CD4-positive, alpha-beta T cell treated with Interleukin-15 for 1 hour (primary cell): ENCODE results near the gene ABCA13.
"Not testable (repeated sequence)": the region's sequence is repeated elsewhere in the genome, so short reads cannot be mapped to it uniquely, and the experiment has no call there.

Experiments
- DNase-seq: peaks from one replicate; pipeline ENCODE4 v3.0.0-alpha.2; 2020

The ABCA13 gene

GRCh38 chr7:48173756-48174382, 2.6 kb downstream of the ABCA13 start:
- no peak for DNase-seq

GRCh38 chr7:48175019-48175418, 3.8 kb downstream of the ABCA13 start:
- DNase-seq, result no peak

DNA sequence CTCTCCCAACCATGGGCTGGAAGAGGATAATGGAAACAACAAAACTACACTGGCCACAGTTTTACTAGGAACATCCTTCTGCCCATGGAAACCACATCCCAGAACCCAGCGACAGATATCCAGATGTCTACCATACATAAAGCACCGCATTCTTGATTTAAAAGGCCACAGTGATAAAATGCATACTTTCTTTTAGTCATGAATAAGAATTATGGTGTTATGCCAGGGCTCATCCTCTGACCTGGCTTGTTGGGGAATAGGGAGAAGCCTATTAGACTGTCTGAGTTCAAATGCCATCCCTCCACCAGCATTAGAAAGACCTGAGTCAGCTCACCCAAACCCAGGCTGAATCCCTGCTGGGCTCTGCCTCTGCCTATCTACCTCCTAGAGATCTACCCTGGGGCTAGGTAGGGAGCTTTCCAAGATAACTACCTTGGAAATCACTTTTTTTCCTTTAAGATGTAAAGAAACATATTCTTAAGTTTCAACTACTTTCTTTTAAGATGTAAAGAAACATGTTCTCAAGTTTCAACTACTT, 5.2 kb downstream of the ABCA13 start:
- DNase-seq, result no peak

- no peak for DNase-seq
Observed at GRCh38 chr7:48177271-48177670, 6.0 kb downstream of the ABCA13 start.

DNA sequence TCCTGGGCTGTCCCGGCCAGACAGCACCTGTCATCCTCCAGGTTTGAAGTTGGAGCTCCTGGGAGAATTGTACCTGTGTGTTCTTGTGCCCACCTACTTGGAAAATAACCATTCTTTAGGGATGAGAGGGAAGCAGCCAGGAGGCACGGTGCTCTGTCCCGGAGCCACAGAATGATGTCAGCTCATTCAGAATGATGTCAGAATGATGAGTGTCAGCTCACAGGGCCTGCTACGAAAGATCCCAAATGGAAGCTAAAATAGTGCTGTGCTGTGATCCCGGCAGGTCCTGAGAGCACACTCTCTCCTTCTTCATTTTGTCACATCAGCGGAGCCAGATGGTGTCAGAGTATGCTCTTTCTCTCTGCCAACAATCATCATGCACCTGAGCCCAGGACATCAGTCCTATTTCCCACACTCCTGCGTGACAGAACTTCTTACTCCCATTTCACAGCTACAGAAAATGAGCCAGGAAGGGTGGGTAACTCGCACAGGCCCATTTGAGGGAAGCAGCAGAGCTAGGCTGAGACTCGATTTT, 8.3 kb downstream of the ABCA13 start:
- no peak for DNase-seq

DNA sequence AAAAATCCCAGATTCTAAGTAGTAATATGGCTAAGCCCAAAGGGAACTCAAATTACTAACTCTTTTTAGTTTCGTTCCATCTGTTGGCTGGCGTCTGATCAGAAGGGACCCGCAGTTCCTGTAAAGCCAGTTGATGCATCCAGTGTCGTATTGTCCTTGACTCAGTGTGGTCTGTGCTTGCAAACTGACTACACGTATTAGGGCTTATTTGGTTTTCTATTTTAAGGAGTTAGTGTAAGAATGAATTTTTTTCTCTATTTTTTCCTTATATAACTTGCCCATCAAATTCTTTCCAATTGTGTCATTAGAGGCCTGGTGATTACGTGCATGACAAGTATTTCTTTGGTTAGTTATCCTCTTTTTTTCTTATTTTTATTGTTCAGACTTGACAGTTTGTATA, 9.7 kb downstream of the ABCA13 start:
- DNase-seq, result no peak

DNA sequence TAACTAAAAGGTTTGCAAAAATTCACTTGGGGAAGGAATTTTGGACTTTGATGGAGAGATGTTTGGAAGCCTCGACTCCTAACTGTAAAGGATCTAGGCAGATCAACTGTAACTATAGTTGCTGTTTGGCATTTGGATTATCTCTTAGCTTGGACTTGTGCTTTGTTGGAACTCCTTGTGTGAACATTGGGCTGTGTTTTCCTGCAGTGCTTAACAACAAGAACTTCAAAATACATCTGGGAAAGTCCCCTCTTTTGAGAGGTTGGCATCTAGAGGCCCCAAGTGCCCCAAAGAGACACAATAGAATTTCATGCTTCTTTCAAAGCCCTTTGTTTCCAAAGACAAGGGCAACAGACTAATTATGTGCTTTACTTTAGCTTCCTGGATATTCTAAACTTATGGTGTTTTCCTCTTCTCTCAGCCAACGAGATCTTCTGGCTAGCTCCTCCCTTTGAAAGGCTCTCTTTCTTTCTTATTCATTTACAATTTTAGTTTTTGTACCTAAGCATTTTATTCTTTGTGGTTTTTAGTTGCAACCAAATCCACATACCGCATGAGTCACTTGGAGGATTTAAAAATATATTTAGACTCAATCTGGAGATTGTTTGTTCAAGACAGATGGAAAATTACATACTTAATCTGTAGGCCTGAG, 11.6 kb downstream of the ABCA13 start:
- no peak for DNase-seq

DNA sequence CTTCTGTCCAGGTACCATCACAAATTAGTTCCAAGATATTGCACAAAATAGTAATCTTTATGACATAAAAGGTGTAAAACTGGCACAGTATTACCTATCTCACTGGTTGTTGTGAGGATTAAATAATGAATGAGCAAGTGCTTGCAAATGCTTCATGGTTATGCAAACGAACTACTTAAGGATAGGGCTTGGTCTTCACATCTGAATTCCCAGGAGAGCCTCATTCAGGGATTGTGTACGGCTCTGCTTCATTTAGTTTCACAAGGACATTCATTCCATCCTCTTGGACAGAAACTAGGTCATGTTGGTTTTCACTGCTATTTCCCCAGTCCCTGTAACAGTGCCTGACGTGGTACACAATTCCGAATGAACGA, 12.1 kb downstream of the ABCA13 start:
- no peak for DNase-seq

DNA sequence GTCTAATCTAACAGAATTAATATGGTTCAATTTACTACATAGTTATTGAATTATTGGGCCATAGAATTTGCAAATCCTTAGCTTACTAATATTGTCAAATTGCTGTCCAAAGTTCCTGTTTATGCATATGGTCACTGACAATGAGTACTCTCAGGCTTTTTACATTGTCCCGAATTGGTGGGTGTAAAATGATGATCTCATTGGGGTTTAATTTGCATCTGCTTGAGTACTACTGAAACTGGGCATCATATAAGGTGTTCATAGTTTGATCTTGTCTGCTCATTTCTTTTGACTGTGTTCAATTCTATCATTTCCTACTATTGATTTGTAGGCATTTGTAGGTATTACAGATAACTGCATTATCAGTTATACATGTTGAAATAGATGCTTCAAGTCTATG, 12.7 kb downstream of the ABCA13 start:
- no peak for DNase-seq

- no peak for DNase-seq
Observed at GRCh38 chr7:48188776-48189520, 17.7 kb downstream of the ABCA13 start.

DNA sequence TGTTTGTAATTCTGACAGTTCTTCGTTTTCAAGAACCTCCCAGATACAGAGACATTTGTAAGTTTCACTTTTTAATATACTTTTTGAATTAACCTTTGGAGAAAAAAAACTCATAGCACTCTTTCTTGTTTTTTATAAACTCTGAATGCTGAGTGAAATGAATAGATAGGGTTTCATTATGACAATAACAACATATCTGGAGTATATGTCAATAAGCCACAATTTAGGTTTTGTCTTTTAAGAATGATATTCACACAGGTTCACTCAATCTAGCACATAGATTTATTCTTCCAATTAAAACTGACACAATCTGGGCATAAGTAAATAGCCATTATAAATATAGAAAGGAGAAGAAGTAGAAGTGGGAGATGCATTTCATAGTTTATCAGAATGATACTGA, 21.7 kb downstream of the ABCA13 start:
- no peak for DNase-seq

DNA sequence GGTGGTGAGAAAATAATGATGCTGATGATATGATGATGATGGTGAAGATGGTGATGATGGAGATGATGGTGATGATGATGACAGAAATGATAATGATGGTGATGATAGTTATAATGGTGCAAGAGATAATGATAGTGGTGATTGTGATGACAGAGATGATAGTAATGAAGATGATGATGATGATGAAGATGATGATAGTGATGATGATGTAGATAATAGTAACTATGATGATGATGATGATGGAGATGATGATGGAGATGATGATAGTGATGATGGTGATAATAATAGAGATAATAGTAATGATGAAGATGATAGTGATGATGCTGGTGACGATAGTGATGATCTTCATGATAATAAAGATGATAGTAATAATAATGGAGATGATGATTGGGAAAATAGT, 22.2 kb downstream of the ABCA13 start:
- no peak for DNase-seq

- not testable (repeated sequence) for DNase-seq
Observed at GRCh38 chr7:48200946-48201589, 29.8 kb downstream of the ABCA13 start.

DNA sequence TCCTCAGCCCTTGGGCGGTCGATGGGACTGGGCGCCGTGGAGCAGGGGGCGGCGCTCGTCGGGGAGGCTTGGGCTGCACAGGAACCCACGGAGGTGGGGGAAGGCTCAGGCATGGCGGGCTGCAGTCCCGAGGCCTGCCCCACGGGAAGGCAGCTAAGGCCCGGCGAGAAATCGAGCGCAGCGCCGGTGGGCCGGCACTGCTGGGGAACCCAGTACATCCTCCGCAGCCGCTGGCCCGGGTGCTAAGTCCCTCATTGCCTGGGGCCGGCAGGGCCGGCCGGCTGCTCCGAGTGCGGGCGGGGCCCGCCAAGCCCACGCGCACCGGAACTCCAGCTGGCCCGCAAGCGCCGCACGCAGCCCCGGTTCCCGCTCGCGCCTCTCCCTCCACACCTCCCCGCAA, 31.7 kb downstream of the ABCA13 start:
- DNase-seq, result not testable (repeated sequence)

DNA sequence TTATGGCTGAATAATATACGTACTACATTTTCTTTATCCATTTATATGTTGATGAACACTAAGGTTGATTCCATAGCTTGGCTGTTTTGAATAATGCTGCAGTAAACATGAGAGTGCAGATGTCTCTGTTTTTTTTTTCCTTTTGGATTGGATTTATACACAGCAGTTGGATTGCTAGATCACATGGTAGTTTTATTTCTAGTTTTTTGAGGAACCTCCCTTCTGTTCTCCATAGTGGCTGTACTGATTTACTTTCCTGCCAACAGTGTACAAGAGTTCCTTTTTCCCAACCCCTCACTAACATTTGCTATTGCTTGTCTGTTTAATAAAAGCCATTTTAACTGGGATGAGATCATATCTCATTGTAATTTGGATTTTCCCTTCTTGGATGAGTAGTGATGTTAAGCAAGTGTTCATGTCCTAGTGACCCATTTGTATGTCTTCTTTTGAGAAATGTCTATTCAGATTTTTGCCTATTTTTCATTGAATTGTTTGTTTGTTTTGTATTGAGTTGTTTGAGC, 36.0 kb downstream of the ABCA13 start:
- DNase-seq, result no peak

DNA sequence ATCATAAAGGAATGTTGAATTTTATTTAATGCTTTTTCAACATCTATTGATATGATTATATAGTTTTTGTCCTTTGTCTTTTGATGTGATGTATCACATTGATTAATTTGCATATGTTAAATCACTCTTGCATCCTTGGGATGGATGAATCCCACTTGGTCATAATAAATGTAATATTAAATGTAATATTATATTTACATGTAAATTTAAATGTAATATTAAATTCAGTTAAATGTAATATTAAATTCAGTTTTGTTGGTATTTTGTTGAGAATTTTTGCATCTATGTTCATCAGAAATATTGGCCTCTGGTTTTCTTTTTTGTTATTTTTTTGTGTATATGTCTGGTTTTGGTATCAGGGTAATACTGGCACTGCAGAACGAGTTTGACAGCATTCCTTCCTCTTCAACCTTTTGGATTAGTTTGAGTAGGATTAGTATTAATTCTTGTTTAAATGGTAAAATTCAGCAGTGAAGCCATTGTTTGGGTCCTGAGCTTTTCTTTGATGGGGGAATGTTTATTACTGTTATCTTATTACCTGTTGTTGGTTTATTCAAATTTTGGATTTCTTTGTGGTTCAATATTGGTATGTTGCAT, 37.8 kb downstream of the ABCA13 start:
- no peak for DNase-seq

DNA sequence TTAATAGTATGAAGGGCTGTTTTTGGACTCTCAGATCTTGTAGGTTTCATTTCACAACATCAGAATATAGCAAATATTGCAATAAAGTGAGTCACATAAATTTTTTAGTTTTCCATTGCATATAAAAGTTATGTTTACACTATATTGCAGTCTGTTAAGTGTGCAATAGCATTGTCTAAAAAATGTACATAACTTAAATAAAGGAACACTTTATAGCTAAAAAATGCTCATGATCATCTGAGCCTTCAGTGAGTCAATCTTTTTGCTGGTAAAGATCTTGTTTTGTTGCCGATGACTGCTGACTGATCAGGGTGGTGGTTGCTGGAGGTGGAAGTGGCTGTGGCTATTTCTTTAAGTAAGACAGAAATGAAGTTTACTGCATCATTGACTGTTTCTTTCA, 42.0 kb downstream of the ABCA13 start:
- DNase-seq, result no peak

DNA sequence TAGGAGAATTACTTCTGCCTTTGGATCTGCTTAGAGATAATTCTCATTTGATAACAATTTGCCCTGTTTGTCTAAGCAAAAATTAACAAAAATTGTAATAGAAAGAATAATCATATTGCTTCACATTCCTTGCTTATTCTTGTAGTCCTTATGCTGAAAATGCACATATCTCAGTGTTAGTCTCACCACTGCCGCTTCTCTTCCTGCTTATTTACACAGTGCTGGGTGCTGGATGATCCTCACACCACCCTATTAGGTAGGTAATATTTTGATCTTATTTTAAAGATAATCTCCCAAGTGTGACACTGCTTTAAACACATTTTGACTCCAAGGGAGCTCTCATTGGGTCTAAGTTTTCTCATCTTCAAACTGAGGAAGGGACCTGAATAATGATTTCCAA, 46.0 kb downstream of the ABCA13 start:
- DNase-seq, result no peak

GRCh38 chr7:48217753-48218152, 46.5 kb downstream of the ABCA13 start:
- no peak for DNase-seq

DNA sequence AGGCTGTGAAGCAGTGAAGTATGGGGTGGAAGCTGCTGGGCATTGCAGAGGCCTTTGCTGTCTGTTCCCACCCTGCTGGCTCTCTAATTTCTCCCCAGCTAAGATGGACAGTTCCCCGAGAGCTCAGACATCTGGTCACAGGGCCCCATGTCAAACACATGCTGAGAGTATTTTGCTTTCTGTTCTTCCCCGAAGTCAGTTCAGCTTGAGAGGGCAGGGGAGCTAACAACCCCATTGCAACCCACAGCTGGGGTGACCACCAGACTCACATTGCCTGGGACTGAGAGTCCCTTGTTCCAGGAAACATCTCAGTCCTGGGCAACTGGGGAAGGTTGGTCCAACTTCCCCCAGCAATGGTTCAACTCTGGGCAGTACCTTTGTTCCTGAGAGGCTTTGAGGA, 52.8 kb downstream of the ABCA13 start:
- no peak for DNase-seq

- DNase-seq, result no peak
Observed at GRCh38 chr7:48225101-48225500, 53.8 kb downstream of the ABCA13 start.

DNA sequence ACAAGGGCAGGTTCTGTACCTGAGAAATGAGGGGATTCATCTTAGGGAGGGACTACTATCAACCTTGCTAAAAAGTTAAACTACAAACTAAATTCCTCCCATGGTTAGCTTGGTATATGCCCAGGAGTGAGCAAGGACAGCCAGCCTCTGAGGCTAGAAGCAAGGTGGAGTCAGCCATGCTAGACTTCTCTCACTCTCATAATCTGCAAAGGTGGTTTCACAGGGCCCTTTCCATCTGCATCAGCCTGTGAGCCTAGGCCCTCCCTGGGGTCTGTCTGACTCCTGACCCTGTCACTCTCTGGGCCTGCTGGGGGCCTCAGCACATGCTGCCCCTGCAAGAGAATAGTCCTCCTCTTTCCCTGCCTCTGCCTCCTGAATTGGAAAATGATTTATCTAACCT, 66.1 kb downstream of the ABCA13 start:
- no peak for DNase-seq

DNA sequence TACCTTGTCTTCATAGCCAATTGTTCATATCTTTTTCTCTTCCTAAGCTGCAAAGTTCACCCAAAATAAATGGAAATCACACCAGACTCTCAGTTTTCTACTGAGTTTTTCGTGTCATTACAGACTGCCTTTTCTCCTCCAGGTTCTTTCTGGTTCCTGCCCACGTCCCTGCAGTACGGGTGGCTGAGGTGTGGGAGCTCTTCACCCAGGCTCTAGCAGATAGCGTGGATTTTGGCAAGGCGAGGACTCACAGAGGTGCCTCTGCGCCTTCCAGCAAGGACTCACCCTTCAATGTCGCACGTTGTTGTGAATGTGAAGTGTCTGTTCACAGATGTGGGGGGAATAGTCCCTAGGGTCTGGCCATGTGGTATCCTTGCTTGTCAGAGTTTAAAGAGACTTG, 71.6 kb downstream of the ABCA13 start:
- DNase-seq, result no peak
